Fibroblast of pulmonary artery (primary cell): ENCODE data around the gene RIMBP2.

Experiments used
- DNase-seq: peaks from one replicate; pipeline ENCODE4 v3.0.0-alpha.2; 2010; ENCODE audit warnings: low read depth
- H3K4me3 ChIP-seq: replicated peaks from 2 replicates; pipeline ENCODE4 v1.5.1; 2011; ENCODE audit warnings: low read depth, mild to moderate bottlenecking, control low read depth, low read length, moderate library complexity
- TF ChIP-seq, protein P1 (sequence below): IDR thresholded peaks from 2 replicates; pipeline ENCODE4 v1.5.1; 2011; ENCODE audit warnings: mild to moderate bottlenecking, control low read depth, low read length, inconsistent platforms; ENCODE audit errors: missing control alignments

RIMBP2 gene

DNA sequence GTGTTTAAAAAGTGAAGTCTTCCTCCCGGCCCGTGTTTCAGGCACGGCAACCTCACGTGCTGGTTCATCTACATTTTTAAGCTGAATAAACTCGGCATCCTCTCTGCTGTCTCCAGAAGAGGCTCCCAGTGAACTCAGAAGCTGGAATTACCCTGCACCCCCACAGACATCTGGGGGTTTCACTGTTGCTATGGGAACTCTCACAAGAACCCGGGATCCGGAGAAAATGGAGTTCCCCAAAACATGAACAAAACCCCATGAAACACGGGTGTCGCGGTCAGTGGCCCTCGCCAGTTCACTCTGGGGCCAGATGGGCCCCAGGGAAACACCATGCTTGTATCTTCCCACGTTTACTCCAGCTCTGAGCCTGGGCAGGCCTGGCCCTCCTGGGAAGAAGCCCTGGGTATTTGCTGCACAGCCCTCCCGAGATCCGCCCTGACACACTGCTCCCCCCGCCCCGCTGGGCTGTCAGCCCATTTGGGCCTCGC, 234.7 kb downstream of the RIMBP2 start:
- no peak for DNase-seq
- H3K4me3 ChIP-seq = no peak overlapping the region
- TF ChIP-seq, protein P1, sequence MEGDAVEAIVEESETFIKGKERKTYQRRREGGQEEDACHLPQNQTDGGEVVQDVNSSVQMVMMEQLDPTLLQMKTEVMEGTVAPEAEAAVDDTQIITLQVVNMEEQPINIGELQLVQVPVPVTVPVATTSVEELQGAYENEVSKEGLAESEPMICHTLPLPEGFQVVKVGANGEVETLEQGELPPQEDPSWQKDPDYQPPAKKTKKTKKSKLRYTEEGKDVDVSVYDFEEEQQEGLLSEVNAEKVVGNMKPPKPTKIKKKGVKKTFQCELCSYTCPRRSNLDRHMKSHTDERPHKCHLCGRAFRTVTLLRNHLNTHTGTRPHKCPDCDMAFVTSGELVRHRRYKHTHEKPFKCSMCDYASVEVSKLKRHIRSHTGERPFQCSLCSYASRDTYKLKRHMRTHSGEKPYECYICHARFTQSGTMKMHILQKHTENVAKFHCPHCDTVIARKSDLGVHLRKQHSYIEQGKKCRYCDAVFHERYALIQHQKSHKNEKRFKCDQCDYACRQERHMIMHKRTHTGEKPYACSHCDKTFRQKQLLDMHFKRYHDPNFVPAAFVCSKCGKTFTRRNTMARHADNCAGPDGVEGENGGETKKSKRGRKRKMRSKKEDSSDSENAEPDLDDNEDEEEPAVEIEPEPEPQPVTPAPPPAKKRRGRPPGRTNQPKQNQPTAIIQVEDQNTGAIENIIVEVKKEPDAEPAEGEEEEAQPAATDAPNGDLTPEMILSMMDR = no peak

DNA sequence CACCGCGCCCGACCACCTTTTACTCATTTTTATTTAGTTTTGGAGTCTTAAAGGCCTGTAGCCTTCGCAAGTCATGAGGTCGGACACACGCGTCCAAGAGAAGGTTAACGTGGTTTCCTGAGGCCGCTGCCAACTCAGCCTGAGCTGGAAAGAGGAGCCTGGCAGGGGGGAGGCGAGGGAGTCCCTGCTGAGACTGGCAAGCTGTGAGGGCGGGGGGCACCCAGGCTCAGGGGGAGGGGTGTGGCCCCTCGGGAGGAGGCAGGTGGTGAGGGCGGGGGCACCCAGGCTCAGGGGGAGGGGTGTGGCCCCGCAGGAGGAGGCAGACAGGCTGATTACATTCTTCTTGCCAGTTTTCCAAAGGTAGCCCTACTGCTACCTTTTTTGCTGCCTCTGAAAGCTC, 235.2 kb downstream of the RIMBP2 start:
- no peak for DNase-seq
- TF ChIP-seq, protein P1 = no peak
- no peak overlapping the region for H3K4me3 ChIP-seq

DNA sequence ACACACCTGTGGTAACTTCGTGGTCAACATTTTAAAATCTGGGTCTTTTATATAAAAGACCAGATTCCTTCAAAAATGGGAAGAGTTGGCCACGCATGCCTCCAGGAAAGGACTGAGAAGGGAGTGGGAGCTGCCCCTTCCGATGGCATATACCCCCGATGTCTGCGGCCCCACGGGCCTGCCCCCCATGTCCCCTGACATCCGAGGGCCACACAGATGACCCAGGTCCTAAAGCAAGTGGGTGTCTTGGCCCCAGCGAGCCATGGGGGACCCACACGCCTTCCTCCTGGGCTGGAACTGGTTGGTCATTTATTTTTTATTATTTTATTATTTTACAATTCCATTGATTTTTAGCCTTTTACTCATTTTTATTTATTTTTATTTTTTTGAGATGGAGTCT, 235.9 kb downstream of the RIMBP2 start:
- no peak overlapping the region for H3K4me3 ChIP-seq
- TF ChIP-seq, protein P1 = no peak
- no peak for DNase-seq

DNA sequence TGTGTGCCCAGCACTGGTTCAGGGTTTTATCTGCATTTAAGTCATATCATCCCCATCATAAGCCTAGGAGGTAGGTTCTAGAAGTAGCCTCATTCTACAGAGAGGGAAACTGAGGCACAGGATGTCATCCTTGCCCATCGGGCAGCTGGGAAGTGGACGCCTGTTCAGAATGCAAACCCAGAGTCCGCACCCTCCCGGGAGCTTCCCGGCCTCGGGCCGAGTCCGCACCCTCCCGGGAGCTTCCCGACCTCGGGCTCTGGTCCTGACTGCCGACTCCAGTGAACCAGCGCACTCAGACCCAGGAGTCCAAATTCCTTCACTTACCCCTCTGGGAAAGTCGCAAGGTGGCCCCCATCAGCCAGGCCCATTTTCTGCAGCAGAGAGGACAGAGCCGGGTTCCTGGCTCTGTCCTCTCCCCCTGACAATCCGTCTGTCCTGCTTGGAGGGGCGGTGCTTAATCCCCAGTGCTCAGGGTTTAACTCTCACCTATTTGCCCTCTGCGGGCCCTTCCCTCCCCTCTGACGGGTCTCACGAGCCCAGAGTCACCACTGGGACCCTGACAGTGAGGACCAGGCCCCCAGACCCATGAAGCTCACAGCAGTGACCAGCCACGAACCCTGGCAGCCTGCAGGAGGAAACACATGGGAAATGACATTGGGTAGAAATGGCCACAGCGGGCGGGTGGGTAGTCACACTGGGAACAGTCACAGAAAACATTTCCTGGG, 236.5 kb downstream of the RIMBP2 start:
- TF ChIP-seq, protein P1 = no peak
- DNase-seq = no peak
- no peak overlapping the region for H3K4me3 ChIP-seq

DNA sequence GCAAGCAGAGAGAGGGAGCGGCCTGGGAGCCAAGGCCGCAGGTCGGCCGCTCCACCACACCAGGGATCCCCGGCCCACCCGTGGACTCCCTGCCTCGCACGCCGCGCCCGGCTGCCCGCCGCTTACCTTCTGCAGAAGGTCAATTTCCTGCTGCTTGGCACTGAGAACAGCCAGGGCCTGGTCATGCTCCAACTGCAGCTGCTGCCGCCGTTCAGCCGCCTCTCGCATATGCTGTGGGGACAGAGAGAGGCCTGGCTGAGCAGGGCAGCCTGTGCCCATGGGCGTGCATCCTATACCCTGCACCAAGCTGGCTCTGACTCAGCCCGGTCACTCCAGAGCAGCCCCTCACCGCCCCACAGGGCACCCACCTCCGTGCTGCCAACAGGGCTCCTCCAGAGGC, 237.3 kb downstream of the RIMBP2 start:
- TF ChIP-seq, protein P1 = no peak
- H3K4me3 ChIP-seq = no peak overlapping the region
- DNase-seq = no peak

DNA sequence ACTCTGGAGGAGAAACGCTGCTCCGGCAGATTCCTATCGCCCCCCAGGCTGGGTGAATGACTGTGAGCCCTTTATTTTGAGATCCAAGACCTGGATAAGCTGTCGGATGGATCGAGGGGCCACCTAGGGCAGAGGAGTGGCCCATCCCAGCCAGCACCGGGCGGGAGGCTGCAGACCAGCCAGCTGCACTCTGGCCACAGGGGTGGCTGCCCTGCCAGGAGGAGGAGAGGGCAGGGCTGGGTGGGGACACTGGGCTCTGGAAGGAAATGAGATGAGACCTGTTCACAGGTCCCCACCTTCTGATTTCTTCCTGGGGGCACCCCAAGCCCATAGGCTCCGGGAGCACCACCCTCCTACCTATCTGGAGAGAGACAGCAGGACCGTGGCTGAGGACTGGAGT, 238.4 kb downstream of the RIMBP2 start:
- DNase-seq = no peak
- TF ChIP-seq, protein P1 = no peak
- H3K4me3 ChIP-seq = no peak overlapping the region

DNA sequence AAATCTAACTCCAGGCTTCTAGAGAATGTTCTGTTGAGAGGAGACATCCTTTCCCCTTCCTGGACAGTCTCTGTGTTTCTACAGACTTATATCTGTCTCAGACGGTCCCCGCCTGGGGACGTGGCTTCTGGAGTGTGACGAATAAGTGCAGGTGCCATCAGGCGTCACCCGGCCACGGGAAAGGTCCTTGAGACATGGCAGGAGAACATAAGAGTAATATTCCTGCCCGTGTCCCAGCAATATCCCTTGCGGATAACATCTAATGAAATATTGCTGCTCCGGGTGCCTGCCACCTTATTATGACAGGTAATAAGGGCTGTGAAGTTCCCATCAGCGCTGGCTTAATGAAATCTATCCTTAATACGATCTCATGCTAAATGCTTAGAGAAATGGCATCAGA, 238.8 kb downstream of the RIMBP2 start:
- no peak overlapping the region for H3K4me3 ChIP-seq
- TF ChIP-seq, protein P1 = no peak
- no peak for DNase-seq
